ENCODE data around the gene E2F4. TPM values are rescaled to one million over a fixed set of nuclear protein-coding genes. Genes with fewer than 3 reads are reported as not detected.

Gene E2F4
- total and polyA plus RNA-seq, 2 of the 8 experiments (the other 6 are each of a cell fraction or from before 2014, with no cell fraction given), result 79.9 to 157 TPM

DNA sequence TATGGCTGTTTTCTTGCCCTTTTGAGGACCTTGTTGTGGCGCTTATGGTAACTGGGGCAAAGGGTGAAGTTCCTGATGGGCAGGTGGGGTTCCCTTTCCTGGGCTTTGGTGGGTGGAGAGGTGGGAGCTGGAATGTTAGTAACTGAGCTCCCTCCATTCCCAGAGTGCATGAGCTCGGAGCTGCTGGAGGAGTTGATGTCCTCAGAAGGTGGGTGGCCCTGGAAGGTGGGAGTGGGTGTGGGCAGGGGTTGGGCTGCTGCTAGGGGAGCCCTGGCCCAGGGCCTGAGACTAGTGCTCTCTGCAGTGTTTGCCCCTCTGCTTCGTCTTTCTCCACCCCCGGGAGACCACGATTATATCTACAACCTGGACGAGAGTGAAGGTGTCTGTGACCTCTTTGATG lies 5.7 kb downstream of the E2F4 start (continued):
- TF ChIP-seq, protein P1, sequence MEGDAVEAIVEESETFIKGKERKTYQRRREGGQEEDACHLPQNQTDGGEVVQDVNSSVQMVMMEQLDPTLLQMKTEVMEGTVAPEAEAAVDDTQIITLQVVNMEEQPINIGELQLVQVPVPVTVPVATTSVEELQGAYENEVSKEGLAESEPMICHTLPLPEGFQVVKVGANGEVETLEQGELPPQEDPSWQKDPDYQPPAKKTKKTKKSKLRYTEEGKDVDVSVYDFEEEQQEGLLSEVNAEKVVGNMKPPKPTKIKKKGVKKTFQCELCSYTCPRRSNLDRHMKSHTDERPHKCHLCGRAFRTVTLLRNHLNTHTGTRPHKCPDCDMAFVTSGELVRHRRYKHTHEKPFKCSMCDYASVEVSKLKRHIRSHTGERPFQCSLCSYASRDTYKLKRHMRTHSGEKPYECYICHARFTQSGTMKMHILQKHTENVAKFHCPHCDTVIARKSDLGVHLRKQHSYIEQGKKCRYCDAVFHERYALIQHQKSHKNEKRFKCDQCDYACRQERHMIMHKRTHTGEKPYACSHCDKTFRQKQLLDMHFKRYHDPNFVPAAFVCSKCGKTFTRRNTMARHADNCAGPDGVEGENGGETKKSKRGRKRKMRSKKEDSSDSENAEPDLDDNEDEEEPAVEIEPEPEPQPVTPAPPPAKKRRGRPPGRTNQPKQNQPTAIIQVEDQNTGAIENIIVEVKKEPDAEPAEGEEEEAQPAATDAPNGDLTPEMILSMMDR (IDR thresholded peaks at IDR 0.05; ENCODE audit: control extremely low read depth in 1 of 3, insufficient read depth in 1 of 3, low read depth in 1 of 3, low read length in 3 of 3), result no peak
- TF ChIP-seq, protein P2, sequence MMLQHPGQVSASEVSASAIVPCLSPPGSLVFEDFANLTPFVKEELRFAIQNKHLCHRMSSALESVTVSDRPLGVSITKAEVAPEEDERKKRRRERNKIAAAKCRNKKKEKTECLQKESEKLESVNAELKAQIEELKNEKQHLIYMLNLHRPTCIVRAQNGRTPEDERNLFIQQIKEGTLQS (IDR thresholded peaks at IDR 0.05; ENCODE audit: insufficient read depth, low read depth, low read length), result no peak
